CD4-positive, alpha-beta T cell treated with Interleukin-17A for 4 hours (primary cell): ENCODE measurements around the gene GTPBP3.
"Not testable (repeated sequence)": the region's sequence is repeated elsewhere in the genome, so short reads cannot be mapped to it uniquely, and the experiment has no call there.

Experiments
- DNase-seq: peaks from one replicate; pipeline ENCODE4 v3.0.0-alpha.2; 2020; ENCODE audit warnings: mixed read lengths

GTPBP3 gene

DNA sequence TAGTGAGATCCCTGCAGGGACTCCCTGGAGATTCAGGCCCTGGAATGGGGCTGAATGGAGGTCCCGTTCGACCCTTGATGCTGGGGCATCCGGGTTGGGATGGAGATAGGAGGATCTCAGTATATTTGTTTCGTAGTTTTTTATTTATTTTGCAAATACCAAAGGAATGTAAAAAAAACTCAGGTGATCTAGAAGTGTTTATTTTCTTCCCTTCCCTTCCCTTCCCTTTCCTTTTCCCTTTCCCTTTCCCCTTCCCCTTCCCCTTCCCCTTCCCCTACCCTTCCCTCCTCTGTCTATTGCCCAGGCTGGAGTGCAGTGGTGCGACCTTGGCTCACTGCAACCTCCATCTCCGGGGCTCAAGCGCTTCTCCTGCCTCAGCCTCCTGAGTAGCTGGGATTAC lies 4.5 kb downstream of the GTPBP3 start:
- no peak for DNase-seq

DNA sequence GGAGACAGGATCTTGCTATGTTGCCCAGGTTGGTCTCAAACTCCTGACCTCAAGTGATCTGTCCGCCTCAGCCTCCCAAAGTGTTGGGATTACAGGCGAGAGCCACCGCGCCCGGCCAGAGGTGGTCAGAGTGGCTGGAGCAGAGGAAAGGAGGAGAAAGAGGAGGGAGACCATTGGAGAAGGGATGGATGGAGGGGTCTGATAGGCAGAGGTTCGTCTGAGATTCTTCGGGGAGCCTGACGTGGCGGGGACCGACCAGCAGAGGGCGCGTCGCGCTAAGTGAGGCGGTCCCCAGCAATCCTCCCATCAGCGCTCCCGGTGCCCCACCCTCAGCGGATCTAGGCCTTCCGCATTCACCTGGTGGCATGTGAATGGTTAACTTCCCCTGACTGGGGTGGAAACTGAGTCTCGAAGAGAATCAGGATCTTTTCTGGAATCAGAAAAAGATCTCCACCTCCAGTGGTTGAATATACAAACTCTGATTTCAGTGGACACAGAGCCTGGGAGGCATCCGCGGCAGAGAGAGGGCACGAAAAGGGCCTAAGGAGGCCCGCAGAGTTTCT lies 8.8 kb downstream of the GTPBP3 start:
- DNase-seq: peak; percentile 87

DNA sequence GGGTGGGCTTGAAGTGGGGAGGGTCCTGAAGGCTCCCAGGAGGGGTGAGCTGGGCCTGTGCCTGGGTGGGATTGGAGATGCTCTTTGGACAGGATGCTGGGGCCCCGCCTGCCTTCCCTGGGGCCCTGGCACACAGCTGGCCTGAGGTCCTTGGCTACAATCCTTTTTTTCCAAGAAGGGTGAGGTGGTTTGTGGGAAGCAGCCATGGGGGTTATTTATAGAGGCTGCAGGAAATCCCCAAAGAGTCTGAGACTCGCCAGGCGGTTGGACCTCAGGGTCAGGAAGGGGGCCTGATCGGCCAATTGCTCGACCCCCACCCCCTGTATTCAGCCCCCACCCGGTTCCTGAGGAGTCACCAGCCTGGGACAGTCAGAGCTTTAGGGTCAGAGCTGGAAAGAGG lies 10.0 kb downstream of the GTPBP3 start:
- no peak for DNase-seq

DNA sequence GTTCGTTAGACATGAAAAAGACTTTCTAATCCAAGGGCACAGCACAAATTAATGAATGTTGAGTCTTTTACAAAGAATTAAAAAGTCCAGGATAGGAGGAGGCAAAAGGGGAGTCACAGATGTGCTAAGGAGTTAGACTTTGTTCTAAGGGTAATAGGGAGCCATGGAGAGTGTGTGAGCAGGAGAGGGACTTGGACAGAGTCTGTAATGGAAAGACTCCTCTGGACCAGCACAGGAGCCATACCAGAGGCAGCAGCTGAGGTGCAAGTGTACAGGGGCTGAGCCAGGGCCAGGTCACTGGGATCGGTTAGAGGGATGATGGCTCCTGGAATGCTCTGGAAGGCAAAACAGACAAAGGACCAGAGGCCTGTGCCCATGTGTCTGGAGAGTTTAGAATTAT lies 10.5 kb downstream of the GTPBP3 start:
- DNase-seq: no peak

DNA sequence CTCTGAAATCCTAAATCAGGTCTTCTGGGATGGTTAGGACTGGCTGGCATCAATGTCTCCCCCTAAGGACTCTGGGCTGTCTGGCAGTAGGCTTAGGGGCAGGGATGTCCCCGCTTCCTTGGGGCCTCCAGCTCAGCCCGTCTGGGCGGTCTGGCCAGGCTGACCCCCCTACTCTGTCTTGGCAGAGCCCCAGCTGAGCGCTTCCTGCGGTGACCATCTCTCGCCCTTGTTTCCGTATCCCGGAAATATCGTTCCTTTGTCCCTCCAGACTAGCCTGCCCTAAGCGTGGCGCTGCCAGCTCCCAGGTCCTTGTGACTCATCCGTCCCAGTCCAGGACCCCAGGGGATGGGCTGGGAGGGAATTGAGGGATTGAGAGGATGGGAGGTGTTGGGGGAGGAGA lies 11.3 kb downstream of the GTPBP3 start:
- DNase-seq: no peak

DNA sequence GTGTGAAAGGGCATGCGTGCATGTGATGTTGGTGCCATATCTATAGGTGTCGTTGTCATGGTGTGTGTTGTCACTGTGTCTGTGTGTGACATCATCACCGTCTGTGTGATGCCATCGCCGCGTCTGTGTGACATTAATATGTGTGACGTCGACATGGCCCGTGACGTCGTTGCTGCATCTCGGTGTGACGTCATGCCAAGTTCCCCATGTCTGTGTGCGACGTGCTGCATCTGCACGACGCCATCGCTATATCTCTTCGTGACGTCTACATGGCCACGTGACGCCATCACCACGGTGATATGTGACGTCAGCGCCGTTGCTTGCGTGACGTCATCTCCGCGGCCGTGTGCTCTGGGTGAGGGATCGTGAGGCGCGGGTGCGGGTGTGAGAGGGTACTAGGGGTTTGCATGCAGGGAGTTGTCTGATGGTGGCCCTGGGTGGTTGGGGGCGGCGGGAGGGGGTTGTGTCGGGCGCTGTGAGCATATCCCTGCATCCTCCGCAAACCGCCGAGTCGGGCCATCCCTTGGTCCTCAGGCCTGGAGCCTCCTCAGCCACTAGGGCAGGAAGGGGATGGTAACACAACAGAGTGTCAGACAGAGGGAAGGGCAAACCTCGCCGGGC lies 14.6 kb downstream of the GTPBP3 start:
- no peak for DNase-seq

DNA sequence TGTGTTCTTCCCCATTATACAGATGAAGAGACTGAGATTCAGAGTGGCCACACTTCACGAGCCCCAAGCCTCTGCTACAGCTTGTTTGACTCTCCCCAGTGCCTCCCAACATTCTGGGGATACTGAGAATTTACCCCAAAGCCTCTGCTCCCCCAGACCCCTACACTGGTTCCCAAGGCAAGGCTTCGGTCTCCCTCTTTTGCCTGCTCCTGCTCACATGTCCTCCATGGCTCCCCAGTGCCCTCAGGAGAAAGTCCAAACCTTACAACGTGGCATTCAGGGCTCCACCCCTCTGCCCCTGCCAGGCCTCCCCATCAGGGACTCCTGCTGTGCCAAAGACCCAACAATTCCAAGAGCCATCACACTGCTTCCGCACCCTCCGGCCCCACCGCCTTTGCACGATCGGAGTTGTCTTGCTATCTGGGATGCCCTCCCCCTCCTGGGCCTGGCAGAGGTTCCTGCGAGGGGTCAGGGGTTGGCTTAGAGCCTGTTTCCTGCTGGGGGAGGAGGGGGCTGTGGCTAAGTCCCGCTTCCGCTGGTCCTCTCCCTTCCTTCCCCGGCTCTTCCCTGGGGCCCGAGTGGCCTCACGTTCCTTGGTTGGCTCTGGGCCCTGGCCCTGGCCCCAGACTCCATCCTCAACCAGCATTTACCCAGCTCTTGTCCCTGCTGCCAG lies 15.4 kb downstream of the GTPBP3 start:
- no peak for DNase-seq

DNA sequence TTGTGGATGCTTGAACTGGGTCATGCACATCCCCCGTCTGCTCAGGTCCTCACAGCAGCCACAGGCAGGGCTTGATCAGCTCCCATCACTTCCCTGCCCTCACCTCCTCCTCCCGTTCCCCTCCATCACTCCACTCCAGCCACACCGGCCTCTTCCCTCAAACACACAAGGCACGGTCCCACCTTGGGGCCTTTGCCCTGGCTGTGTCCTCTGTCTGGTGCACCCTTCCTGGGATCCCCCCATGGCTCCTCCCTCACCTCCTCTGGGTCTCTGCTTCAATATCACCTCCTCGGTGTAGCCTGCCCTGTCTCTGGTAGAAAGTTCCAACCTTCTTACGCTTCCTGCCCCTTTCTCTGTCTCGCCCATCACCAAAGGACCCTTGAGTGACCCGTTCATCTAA lies 16.0 kb downstream of the GTPBP3 start:
- DNase-seq: no peak

DNA sequence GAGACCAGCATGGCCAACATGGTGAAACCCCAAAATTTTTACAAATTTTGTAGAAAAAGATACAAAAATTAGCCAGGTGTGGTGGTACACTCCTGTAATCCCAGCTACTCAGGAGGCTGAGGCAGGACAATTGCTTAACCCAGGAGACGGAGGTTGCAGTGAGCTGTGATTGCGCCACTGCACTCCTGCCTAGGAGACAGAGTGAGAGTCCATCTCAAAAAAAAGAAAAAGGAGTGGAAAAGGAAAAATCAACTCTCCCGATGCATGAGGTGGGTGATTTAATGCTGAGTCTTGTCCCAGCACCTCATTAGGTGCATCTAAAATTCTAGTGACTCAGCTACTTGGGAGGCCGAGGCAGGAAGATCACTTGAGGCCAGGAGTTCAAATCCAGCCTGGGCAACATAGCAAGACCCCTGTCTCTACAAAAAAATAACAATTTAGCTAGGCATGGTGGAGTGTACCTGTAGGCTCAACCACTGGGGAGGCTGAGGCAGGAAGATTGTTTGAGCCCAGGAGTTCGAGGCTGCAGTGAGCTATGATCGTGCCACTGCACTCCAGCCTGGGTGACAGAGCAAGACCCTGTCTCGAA lies 19.8 kb downstream of the GTPBP3 start:
- DNase-seq: no peak

DNA sequence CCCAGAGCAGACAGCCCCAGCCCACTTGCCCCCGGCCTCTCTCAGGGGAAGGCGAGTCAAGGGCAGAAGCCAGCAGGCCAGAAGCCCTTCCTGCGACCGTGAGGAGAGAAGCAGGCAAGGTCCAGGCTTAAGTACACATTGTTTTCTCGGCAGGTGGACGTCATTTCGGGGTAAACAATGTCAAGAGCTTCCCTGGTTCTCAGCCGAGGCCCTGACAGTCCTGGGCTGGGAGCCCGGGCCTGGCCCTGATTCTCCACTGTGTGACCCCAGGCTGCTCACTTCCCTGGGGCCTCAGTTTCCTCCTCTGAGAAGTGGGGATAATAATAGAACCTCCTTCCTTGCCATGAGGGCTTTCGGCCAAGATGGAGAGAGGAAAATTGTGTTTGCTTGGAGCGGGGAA lies 20.4 kb downstream of the GTPBP3 start:
- DNase-seq: no peak

DNA sequence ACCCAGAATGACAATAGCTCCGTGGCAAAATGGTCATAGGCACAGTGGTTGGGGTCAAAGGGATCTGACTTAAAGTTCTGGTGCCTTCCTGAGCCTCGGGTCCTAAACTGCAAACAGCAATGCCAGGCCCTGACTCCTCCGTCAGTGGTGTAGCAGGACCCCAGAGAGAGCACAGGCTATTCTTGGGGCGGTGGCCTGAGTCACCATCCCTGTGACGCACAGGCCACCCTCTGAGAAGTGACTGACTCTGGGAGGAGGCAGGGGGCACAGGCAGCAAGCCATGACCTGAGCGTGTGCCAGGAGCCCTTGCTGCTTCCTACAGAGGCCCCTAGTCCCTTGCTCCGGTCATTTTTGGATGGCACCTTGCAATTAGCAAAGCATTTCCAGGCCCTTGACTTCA lies 21.0 kb downstream of the GTPBP3 start:
- DNase-seq: no peak

DNA sequence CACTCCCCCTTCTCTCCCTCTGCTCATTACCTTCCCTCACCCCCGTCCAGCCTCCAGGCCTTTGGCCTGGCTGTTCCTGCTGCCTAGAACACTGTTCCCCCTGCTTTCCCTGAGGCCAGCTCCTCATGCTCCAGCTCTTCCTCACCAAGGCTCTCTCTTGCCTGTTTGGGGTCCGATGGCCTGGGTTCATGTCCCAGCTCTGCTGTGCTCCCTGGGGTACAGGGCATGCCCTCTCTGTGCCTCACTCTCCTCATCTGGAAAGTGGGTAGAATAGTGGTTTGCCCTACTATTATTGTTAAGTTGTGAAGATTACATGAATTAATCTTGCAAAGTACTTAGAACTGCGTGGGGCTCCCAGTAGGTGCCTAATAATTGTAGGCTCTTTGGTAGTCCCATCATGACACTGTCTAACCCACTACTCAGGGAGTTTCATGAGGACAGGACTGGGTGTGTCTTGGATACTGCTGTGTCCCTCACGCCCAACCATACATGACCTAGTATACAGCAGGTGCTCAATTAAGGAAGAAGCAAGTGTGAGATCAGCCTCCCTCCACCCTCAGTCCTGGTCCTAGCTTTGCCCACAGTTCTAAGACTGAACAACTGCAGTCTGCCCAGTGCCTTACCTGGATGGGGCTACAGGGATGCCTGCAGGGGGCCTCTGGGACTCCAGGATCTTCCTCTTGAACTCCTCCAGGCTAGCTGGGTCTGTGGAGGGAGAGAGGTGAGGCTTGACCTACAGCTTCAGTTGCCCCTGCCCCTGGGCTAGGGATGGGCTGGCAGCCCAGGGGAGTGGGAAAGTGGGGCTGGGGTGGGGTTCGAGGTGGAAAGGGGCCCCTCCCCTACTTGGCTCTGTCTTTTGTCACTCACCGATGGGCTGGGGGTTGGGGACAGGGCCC lies 22.8 kb downstream of the GTPBP3 start:
- DNase-seq: no peak

DNA sequence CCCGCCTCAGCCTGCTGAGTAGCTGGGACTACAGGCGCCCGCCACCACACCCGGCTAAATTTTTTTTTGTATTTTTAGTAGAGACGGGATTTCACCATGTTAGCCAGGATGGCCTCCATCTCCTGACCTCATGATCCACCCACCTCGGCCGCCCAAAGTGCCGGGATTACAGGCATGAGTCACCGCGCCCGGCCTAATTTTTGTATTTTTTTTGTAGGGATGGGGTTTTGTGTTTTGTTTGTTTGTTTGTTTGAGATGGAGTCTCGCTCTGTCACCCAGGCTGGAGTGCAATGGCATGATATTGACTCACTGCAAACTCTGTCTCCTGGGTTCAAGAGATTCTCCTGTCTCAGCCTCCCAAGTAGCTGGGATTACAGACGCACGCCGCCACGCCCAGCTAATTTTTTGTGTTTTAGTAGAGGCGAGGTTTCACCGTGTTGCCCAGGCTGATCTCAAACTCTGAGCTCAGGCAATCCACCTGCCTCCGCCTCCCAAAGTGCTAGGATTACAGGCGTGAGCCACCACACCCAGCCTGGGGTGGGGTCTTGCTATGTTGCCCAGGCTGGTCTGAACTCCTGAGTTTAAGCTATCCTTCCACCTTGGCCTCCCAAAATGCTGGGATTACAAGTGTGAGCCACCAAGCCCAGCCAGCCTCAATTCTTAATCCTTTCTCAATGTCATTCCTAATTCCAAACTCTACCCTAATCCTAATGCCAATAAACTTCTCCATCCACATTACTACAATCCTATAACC lies 26.7 kb downstream of the GTPBP3 start:
- not testable (repeated sequence) for DNase-seq

DNA sequence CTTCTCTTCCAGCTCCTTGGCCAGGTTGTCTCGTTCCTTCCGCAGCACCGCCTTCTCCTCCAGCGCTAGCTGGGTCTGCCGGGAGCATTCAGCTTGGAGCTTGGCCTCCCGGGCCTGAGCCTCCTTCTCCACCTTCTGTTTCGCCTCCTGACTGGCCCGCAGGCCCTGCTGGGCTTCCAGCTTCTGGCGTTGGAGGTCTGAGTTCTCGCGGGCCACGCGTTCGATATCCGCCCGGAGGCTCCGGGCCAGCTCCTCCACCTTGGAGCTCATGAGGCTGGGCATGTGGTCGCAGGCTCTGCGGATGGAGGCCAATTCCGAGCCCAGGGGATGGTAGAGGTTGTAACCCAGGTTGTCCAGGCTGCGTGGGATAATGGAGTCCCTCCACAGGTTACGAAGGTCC lies 28.0 kb downstream of the GTPBP3 start:
- no peak for DNase-seq

DNA sequence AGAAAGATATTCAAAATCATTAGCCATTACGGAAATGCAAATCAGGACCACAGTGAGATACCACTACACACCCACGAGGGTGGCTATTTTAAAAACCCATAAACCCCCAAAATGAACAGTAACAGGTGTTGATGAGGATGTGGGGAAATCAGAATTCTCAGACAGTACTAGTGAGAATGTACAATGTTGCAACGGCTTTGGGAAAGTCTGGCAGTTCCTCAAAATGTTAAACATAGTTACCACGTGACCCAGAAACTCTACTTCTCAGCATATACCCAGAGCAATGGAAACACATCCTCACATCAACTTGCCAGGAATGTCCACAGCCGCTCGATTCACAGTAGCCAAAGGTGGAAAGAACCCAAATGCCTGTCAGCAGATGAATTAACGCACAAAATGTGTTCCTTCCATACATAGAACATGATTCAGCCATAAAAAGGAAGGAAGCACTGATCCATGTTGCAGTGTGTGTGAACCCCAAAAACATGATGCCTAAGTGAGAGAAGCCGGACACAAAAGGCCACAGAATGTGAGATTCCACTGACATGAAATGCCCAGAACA lies 32.8 kb downstream of the GTPBP3 start:
- no peak for DNase-seq

DNA sequence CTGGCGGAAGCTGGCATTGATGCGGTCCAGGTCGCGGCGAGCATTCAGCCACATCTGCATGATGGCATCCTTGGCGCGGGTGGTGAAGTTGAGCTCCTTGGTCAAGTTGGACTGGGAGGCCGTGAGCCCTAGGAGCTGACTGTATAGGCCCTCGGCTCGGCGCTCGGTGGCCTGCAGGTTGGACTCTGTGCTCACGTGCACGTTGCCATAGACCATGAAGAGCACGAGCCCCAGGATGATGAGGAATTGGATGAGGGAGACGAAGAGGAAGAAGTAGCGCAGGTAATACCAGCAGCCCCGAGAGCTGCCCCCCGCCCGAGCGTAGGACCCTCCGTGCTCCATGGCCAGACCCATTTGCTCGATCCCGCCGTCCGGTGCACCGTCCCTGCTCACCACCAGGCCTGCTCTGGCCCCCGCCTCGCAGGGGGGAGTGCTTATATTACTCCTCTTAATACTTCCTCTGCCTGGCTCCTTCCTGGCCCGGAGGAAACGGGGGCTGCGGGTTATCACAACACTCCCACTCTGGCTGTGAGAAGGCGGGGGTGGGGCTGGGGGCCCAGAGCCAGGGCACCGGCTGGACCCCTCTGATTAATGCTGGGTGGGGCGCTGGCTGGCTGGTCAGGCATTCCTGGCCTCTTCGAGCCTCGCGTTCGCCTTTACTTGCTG lies 39.7 kb downstream of the GTPBP3 start, which contains the start of gene PLVAP:
Gene PLVAP (minus strand): TSS at position 408 of the 666 bp plus-strand sequence. CDS start 54 bp downstream, at position 354.
- no peak for DNase-seq

DNA sequence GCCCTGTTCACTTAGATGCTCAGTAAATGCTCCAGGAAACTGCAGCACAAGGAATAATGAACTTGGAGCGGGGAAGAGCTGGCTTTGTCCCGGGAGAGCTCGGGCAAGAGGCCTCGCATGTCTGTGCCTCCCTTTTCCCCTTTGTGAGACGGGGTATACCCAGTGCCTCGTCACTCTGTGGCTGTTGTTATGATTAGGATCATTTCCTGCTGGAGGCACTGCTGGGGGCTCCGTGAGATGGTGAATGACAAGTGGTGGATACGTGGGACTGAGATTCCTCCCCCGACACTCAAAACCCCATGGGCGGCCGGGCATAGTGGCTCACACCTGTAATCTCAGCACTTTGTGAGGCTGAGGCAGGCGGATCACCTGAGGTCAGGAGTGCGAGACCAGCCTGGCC lies 40.9 kb downstream of the GTPBP3 start:
- no peak for DNase-seq

DNA sequence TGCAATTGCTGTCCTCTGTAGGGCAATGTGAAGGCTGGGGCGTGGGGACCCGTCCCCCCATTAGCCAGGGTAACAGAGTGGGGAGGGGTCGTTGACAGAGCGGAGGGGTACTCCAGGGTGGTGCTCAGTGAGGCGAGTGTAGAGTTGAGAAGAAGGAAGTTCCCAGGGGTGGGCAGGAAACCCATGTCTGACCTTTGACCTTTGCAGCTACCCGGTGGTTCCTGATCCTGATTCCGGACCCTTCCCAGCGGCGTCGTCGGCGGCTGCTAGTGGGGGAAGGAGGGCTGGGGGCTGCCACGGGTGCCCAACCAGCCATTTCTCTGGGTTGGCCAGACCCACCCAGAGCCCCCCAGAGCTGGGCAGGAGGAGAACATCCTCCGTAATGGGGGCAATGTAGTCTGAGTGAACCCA lies 41.9 kb downstream of the GTPBP3 start:
- no peak for DNase-seq

DNA sequence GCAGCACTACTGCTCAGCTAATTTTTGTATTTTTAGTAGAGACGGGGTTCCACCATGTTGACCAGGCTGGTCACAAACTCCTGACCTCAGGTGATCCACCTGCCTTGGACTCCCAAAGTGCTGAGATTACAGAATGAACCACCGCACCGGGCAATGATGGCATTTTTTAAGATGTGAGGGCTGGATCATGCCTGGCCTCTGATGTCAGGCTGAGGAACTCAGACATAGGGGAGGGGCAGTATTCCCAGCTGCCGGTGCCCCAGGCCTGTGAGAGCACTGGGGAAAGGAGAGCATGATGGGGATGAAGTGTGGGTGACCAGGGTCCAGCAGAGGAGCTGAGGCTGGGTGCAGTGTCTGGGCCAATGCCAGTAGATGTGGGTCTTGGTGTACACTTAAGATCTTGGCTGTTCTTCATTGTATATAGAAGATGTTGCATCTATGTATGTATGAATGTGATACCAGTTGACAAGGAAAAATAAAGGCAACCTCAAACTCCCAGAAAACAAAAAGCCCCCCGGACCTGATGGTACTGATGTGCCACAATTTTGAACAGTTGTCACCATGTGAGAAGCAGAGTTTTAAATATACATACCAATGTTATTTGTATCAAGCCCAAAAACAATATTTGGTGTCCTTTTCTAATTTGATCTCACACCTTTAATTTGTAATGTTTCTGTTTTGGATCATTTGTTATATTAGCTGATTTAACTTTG lies 43.2 kb downstream of the GTPBP3 start:
- no peak for DNase-seq

DNA sequence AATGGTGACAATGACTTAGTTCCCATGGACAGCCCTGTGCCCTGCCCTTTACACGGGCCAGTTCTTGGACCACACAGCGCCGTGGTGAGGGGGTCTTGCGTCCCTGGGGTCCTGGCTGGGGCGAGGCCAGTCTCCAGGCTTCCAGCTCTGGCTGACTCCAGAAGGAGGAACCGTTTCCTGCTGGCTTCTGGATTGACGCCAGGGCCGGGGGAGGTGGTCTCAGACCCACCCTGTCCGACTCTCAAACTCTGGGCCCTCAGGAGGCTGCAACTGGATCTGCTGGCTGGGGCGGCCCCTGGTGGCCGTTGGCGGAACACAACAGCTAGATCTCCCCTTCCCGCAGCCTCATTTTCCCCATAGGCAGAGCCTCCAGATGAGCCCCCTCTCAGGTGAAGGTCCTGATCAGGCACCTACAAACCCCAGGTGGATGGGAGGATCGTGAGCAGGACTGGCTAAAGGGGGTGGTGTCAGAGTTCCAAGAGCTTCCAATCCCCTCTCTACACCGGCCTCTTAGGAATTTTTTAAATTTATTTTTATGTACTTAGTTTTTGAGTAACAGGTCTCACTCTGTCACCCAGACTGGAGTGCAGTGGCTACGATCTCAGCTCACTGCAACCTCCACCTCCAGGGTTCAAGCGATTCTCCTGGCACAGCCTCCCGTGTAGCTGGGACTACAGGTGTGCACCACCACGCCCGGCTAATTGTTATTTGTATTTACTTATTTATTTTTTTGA lies 48.7 kb downstream of the GTPBP3 start:
- peak; percentile 79 for DNase-seq
